Activated CD8-positive, alpha-beta memory T cell treated with anti-CD3 and anti-CD28 coated beads for 1 hour (primary cell): ENCODE results near the gene MAP2K5.

Source experiments
- DNase-seq, 2 donors: peaks; one replicate each; pipeline ENCODE4 v3.0.0-alpha.2; 2020; ENCODE audit warnings: low read depth in 1 of 2; ENCODE audit errors: extremely low read depth in 1 of 2

MAP2K5 gene

DNA sequence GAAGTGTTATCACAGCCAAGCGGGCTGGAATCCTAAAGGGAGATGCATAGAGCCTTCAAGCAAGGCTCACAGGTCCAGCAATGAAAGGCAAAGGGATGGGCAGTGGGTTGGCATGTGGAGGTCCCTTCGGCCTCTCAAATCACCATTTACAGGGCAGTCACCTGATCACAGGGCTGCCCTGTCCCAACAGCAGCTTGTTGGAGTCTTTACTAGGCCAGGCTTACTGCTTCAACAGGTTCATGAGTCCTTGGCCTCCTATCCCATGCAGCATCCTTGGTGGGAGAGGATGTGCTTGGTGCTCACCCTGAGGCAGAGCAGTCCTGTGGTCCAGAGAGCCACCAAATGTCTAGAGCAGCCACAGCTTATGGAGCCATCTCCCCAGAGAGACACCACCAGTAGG is 258.6 kb downstream of the MAP2K5 start:
- no peak for DNase-seq

DNA sequence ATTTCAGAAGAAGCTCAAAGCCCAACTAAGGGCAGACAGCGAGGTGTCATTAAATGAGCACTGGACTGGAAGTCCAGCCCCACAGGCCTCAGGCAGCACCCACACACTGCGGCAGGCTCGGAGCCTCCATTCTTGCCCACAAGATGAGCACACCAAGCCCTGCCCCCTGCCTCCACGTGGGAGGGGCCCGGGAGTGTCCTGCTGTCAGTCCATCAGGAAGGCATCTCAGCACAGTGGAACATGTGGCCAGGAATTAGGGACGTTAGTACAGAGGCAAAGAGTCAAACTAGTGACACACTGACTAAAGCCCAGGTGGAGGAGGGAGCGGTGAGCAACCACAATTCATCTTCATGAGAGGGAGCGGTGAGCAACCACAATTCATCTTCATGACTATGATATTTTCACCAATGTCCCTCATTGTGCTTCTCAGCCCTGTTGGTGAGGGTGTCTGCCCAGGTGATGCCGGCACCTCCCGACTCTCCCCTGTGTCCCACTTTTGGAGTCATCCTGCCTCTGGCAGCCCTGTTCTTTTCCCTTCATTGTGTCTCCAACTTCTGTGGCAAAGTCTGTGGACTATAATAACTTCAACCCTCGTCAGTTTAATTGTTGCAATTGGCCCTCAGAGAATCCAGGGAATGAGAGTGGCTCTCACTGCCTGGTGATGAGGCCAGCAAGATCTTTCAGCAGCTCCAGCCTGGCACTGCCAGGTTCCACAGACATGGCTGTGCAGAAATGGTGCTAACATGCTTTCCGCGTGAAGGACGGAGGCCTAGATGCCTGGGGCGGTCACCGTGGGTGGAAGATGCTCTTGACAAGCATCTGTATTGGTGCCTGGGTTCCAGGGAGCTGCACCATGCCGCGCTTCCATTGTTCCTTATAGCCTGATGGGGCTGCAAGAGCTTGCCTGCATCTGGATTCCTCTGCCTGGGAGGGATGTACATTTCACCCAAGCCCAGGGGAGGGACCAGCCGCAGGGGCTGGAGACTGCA is 259.7 kb downstream of the MAP2K5 start:
- no peak for DNase-seq

DNA sequence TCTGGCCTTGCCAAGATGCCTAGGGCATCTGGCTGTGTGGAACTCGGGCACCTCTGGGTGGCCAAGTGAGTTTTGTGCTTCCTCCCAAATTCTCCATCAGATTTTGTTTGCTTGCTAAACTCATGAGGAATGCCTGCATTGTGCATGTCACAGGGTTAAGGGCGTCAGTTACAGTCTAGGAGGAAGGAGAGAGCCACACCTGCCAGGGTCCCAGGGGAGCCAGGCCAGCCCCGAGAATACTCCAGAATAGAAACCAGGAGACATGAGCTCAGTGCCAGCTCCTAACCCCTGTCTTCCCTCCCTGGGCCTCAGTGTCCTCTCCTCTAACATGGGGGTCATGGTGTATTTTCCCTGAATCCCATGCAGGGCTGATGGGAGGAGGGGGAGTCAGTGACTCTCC is 260.8 kb downstream of the MAP2K5 start:
- DNase-seq: no peak

DNA sequence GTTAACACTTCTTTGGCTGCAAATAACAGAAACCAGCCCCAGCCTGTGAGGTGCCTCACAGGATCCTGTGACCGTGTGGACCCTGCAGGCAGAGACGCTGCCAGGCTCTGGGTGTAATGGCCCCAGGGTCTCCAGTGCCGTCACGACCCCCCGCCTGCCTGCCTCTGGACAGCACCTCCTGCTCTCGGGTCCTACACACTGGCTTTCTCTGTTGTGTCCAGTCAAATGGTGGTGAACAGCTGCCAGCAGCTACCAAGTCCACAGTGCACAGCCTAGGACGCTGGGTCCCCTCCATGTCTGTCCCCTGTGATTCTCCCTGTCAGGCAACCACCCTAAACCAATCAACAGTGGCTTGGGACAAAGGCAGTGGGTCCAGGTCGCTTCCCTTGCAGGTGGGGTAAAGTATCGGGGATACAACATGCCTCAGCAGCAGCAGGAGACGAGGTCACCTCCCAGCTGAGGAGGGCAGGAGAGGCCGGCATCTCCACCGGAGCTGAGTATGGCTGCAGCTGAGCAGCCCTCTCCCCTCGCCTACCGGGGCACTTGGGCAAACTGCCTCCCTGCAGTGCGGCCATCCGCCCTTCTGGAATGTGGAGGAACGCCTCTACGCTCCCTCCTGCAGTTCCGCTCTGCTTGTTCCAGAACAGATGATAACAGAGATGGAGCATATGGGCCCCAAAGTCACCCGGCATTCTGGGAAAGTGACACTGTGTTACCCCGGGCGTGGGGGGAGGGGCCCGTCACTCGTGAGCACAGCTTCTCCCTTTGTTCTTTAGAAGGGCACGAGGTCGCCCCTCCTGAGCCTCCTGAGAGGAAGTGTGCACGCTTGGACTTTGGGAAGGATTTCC is 261.7 kb downstream of the MAP2K5 start:
- DNase-seq: no peak

DNA sequence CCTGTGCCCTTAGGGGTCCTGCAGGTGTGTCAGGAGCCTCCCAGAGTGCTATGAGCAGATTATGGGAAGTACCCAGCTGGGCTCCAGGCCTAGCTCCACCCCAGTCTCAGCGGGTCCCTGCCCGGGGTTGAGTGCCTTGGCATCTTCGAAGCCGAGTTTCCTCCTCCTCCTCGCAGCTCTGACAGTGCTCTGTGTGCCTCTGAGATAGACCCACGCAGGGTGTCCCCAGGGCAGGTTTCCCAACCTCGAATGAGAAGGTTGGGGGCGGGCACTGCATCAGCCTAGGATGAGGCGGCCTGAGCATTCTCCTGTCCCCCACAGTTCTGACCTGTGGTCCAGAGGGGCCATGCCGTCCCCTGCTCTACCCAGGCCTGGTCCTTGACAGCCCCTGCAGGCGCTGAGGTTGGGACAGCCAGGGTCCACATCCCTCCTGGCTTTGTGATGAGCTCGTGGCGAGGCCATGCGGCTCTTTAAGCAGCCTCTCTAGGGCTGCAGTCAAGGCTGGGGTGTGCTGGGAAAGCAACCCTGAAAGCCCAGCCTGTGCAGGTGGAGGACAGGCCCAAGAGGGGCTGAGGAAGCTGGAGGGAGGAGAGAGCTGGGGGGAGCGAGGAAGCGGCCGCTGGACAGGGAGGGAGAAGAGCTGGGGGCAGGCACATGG is 262.6 kb downstream of the MAP2K5 start:
- DNase-seq: no peak

DNA sequence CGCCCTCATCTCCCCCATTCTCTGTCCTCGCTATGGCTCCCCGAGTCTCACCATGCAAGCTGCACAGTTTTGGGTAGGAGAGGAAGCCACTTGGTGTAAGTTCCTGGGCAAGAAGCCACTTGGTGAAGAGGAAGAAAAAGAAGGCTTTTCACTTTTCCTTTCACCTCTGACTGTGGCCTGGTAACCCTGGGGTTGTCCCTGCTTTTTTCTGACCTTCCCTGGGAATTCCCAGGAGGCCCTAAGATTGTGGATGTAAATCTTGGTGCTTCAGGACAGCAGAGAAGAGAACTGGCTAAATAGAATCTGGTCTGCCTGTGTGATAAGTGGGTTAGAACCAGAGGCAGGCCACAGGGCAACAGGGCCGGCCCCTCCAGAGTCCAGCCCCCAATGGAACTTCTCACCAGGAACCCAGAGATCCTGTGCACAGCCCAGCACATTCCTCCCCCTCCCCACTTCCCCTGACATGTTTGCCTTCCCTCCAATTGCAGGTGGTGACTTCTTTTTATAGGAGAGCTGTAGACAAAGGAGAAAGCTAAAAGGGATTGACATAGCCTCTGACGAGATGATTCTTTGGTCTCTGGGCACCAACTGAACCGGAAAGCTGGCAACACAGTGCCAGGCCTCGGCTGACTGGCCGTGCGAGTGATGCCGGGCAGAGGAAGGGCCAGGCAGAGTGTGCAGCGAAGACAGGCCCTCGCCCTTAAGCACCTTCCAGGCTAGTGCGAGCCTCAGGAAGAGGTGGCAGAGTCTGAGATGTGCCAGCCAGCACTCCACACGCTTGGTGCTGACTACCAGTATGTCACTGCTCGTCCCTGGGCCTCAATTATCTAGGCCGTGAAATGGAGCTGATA is 263.4 kb downstream of the MAP2K5 start:
- DNase-seq: no peak

DNA sequence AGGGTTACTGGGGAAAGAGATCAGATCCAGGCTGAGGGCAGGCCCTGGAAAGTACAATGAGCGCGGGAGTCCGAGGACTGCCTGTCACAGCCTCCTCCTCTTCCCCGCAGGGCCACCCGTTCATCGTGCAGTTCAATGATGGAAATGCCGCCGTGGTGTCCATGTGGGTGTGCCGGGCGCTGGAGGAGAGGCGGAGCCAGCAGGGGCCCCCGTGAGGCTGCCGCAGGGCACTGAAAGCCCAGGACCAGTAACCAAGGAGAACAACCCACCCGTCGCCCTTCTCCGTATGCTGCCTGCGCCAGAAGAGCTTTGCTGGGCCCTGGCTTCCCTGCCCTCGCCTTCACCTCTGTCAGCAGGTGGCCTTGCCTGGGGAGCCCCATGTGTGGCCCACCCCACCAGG is 264.0 kb downstream of the MAP2K5 start:
- DNase-seq: no peak

DNA sequence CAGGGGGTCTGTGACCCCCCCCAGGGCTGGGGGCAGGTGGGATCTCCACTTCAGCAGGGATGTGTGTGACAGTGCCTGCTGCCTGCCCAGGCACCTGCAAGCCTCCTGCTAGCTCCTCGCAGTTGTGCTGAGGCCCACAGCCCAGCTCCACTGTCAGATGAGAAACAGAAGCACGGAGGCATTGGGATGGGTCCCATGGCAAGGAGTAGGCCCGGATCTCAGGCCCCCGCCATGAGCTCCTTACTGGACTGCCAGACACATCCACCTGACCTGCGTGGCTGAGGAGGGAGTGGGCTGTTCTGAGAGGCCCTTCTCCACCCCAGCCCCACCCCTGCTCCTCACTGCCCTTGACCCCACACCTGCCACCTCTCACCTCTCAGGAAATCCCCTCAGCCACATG is 264.6 kb downstream of the MAP2K5 start:
- DNase-seq: no peak

DNA sequence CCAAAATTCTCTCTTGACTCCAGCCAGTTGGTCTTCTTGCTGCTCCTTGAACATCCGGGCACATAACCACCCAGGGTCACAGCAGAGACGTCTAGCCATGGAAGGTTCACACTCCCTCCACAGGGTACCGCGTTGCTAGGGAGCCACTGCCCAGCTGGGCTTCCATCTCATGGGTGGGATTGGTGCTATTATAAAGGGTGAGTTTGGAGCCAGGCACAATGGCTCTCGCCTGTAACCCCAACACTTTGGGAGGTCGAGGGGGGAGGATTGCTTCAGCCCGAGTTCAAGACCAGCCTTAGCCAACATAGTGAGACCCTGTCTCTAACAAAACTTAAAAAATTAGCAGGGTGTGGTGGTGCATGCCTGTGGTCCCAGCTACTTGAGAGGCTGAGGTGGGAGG is 265.3 kb downstream of the MAP2K5 start:
- no peak for DNase-seq

DNA sequence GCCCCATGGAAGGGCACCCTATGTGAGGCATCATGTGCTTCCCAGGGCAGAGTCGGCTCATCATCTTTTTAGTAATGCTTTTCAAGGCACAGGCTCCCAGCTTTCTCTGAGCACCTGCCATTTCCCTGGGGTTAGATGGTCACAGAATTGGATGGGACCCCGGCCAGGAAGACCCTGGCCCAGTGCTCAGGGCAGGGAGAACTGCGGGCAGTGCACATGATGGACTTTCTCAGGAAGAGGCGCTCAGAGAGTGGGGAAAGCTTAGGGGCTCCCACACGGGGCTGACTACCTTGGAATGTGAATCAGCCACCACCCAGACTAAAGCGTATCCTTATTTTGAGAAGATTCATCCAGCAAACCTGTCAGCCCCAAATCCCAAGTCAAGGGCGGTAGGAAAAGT is 266.3 kb downstream of the MAP2K5 start:
- DNase-seq: no peak

DNA sequence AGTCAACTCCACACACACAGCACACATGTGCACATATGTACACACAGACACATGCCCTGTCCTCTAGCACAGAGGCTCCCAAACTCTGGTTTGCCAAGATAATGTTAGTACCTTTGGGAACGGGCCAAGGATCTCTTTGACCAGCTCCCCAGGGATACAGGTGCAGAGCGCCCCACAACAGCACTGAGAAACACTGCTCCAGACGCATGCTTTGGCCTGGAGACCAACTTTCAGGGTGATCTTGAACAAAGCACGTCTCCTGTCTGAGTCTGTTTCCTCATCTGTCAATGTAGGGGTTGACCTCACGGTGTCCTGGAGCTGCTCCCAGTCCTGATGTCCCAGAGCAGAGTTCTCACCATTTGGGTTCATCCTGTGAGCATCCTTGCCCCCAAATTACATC is 266.9 kb downstream of the MAP2K5 start:
- no peak for DNase-seq

DNA sequence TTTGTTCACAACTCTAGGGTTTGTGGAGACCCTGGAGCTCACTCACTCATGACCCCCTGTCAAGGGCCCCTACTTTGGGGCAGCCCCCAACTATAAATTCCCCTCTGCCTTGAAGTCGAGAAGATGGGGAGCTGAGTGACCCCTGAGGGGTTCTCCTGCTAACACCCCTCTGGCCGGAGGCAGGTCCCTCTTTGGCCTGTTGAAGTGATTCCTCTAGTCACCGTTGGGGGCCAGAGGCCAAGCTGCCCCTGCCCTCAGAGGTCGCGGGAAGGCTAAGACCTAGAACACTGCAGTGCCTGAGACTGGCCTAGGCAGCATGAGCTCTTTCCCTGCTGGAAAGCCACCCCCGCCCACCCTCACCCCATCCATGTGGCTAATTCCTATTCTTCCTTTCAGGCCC is 267.4 kb downstream of the MAP2K5 start:
- DNase-seq: no peak

DNA sequence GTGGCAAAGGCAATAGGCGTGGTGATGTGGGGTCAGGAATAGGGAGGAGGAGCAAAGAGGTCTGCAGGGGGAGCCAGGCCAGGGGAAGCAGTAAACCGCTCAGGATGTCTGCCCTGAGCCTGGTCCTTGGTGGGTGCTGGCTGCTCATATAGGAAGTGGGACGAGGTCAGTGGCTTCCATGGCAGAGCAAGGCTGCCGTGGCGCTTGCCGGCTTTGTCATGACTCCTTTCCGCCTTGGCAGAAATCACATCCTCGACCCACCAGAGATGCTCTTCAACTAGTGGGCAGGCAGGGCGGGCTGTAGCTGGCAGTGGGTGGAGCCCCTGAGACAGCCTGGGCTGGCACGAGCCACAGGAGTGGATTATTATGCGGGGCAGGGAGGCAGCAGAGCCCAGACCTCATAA is 269.7 kb downstream of the MAP2K5 start:
- no peak for DNase-seq

DNA sequence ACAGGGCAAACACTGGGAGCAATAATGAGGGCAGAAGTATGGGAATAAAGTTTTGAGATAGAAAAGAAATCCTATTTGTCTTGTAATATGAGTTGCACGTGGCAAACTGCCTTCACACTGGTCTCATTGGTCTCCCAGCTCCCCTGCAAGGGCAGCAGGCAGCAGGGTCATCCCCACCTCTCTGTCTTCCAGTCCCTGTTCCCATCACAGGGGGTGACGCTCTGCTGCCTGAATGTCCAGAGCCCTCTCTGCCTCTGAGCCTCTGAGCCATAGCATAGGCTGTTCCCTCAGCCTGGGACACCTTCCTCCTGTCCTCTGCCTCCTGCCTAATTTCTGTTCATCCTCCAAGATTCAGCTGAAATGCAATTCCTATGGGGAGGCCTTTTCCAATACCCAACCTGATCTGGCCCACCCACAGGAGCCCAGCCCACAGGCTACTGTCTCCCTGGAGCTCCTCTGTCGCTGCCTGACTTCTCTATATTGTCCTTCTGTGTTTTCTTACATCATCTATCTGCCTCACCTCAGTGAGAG is 270.7 kb downstream of the MAP2K5 start:
- no peak for DNase-seq

DNA sequence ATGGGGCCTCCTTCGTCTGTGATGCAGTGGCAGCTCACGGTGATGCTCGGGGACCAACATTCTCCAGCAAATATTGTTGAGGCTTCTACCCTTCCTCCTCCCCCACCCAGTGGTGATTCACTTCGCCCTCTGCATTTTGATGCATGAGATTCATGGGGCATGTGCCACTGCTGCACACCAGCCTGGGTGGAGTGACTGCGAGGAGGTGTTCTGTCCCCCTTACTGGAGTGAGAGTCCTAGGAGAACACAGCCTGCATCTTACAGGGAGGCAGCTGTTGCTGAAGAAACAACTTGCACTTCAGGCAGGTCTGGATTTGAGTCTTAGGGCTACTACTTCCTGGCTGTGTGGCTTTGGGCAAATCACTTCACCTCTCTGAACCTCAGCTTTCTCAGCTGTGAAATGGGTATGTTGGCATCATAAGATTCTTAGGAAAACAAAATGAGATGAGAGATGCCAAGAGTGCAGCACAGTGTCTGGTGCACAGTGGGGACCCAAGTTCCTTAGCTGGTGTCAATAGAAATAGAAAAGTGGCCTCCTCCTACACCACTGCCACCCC is 272.6 kb downstream of the MAP2K5 start:
- no peak for DNase-seq

DNA sequence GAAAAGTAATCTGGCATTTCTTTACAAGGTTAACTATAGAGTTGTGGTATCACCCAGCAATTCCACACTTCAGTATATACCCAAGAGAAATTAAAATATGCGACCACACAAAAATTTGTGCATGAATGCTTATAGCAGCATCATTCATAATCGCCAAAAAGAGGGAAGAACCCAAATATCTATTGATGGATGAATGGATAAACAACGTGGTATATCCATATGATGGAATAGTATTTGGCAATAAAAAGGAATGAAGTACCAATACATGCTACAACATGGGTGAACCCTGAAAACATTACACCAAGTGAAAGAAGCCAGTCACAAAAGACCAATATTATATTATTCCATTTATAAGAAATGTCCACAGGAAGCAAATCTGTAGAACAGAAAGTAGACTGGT is 274.2 kb downstream of the MAP2K5 start:
- DNase-seq: no peak

DNA sequence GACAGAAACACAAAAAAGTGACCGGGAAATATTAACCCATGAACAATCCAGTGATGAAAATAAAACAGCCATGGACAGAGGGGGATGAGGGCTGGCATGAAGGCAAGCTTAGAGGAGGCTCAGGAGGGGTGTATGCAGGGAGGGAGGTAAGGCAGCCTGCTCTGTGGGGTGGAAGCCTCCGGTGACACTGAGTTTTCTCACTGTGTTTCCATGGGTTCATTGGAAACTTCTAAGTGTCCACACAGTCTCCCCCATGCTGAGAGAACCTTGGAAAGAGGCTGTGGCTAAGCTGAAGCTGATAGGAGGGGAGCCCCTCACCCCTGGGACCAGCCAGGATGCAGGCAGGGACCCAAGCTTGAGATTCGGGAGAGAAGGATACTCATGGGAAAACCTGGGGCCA is 276.0 kb downstream of the MAP2K5 start:
- DNase-seq: no peak

DNA sequence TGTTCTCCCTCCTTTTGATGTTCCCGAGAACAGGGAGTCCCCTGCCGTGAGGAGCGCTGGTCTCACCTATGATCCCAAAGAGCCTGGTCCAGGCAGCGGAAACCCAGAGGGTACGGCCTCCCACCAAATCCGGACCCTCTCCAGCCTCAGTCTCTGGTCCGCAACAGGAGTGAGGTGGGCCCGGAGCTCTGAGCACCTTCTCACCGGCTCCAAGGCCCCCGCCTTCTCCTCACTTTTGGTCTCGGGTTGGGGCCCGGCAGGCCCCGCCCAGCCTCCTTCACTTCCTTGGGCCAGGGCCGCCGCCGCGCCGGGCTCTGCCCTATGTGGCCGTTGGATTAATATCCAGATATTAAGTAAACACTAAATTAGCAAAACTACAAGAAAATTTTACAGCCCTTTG is 277.1 kb downstream of the MAP2K5 start:
- no peak for DNase-seq

DNA sequence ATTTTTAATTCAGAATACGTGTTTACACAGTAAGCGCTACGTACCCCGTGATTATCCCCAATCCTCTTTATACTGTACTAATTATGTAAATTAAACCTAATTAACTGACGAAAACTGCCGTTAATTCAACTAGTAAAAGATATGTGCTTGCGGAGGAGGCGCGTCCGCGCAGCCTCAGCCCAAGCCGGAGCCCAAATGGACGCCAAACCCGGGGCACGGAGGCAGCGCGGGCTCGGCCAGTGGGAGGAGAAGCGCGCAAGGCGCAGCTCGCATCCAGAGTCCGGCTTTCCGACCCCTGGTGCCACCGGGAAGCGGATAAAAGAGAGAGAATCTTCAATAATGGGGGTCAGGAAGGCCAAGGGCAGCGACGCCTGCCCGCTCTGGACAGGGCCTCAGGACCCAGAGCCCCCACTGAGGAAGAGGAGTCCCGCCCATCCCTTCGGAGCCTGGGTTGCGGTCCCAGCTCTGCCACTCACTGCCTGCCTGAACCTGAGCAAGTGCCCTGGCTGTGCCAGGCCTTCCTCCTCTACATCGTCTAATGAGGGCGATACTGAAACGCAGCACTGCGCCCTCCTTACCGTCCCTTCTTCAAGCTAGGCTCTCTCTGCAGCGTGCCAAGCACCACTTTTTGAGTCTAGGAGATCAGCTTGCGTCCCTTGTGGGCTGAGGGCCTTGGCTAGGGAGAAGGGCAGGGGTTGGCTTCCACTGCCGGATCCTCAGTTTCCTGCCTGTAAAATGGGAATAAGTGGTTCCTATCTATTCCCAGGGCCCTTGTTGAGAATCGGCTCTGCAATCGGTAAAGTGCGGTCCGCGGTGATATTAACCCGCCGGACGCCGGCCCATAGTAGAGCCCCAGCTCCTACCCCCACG is 277.9 kb downstream of the MAP2K5 start:
- DNase-seq: no peak
